Stimulated activated CD4-positive, alpha-beta T cell treated with anti-CD3 and anti-CD28 coated beads, TNF-alpha, amount 100 ng/mL, for 48 hours (primary cell): ENCODE results near the gene MUC4.

Source experiments
- DNase-seq, 3 donors: peaks; one replicate each; pipeline ENCODE4 v3.0.0-alpha.2; 2020; ENCODE audit warnings: low read depth in 3 of 3

Gene MUC4, protein sequence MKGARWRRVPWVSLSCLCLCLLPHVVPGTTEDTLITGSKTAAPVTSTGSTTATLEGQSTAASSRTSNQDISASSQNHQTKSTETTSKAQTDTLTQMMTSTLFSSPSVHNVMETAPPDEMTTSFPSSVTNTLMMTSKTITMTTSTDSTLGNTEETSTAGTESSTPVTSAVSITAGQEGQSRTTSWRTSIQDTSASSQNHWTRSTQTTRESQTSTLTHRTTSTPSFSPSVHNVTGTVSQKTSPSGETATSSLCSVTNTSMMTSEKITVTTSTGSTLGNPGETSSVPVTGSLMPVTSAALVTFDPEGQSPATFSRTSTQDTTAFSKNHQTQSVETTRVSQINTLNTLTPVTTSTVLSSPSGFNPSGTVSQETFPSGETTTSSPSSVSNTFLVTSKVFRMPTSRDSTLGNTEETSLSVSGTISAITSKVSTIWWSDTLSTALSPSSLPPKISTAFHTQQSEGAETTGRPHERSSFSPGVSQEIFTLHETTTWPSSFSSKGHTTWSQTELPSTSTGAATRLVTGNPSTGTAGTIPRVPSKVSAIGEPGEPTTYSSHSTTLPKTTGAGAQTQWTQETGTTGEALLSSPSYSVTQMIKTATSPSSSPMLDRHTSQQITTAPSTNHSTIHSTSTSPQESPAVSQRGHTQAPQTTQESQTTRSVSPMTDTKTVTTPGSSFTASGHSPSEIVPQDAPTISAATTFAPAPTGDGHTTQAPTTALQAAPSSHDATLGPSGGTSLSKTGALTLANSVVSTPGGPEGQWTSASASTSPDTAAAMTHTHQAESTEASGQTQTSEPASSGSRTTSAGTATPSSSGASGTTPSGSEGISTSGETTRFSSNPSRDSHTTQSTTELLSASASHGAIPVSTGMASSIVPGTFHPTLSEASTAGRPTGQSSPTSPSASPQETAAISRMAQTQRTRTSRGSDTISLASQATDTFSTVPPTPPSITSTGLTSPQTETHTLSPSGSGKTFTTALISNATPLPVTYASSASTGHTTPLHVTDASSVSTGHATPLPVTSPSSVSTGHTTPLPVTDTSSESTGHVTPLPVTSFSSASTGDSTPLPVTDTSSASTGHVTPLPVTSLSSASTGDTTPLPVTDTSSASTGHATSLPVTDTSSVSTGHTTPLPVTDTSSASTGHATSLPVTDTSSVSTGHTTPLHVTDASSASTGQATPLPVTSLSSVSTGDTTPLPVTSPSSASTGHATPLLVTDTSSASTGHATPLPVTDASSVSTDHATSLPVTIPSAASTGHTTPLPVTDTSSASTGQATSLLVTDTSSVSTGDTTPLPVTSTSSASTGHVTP (N-terminal part only)

DNA sequence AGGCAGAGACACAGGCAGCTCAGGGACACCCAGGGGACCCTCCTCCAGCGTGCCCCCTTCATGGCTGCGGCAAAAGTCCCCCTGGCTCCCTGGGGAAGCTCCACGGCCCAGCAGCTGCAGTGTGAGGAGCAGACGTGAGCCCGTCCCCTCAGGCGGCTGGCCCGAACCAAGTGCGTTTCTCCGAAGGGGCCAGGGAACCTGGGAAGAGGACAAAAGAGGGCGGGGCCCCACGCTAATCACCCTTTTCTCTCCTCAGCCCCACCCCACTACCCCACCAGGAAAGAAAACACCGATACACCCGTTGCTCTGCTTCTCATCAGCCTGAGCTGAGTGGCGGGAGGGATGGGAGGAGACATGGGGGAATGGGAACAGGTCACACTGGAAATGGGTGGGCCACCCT is at the start of gene MUC4:
Gene MUC4 (minus strand): TSS at position 174 of the 400 bp plus-strand sequence. CDS start 112 bp downstream, at position 62.
- no peak for DNase-seq

- no peak for DNase-seq
Observed at GRCh38 chr3:195860456-195860855, 48.7 kb upstream of the MUC4 start.

DNA sequence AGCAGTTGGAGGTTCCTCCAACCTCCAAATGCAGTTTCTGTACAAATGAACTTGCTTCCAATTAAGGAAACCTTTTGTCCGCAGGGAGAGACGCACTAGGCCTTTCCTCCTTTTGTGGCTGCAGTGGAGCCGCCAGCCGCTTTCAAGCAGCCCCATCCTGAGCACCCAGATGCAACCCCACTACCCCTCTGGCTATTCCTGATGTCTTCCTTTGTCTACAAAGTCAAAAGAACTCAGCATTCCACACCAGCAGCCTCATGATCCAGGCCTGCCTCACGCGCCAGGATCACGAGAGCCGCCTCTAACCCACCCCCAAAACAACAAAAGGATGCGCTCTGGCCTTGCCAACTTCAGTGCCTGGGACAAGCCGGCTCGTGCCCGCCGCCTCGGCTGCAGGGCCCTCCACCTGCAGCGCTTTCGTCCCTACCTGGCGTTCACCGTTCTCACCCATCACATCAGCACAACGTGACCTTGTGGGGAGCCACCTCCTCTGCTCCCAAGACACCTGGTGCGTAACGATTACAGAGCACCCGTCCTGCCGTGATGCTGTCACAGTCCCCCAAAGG is 48.2 kb upstream of the MUC4 start:
- DNase-seq: no peak

- DNase-seq: peak; percentile 42 to 68 (median 64)
Observed at GRCh38 chr3:195859061-195859845, 47.5 kb upstream of the MUC4 start.

GRCh38 chr3:195856410-195857084 is 44.8 kb upstream of the MUC4 start:
- DNase-seq: no peak

DNA sequence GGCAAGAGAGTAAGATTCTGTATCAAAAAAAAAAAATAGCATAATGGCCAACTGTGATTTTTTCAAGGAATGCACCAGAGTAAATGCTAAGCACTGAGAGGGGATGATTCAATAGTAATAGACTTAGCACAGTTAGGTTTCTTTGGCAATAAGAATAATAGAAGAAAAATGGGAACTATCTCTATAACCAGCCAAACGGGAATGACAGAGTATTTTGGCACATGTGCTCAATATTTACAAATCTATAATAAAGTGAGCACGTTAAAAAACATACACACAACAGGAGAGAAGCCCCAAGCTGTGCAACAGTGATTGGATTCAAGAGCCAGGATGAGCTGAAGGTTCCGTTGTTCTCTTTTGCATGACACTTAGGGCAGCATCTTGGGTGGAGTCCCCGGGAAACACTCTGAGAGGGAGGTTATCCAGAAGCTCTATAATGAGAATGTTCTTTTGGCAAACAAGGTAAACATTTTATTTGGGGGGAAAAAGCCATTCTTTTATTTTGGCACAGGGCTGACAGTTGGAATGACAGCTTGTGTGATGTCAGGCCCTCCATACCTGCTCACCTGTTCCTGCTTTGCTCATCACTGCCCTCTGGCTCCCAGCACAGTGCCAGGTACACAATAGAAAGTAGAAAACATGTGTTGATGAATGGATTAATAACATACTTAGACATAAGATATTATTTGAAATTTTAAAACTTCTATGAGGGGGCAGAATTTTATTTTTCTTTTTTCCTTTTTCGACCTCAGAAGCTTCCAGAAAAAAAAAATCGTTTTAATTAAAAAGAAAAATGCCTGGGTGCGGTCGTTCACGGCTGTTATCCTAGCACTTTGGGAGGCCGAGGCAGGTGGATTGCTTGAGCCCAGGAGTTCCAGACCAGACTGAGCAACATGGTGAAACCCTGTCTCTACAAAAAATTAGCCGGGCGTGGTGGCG is 44.0 kb upstream of the MUC4 start:
- no peak for DNase-seq

- DNase-seq: no peak
Observed at GRCh38 chr3:195854628-195855294, 43.0 kb upstream of the MUC4 start.

- DNase-seq: no peak
Observed at GRCh38 chr3:195853996-195854395, 42.3 kb upstream of the MUC4 start.

DNA sequence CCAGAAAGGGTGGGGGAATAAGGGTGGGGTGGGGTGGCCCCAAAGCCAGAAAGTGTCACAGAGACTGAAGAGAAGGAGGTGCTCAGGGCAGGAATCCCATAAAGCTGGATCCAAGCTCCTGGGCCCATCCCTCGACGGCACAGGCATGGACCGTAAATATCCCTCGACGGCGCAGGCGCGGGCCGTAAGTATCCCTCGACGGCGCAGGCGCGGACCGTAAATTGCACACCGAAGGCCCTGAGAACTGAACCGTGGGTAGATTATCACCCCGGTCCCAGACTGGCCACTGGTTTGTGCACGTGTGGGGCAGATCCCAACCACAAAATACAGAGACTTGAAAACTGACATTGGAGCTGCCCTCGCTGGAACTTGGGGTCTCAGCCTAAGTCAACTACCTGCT is 41.3 kb upstream of the MUC4 start:
- DNase-seq: no peak

DNA sequence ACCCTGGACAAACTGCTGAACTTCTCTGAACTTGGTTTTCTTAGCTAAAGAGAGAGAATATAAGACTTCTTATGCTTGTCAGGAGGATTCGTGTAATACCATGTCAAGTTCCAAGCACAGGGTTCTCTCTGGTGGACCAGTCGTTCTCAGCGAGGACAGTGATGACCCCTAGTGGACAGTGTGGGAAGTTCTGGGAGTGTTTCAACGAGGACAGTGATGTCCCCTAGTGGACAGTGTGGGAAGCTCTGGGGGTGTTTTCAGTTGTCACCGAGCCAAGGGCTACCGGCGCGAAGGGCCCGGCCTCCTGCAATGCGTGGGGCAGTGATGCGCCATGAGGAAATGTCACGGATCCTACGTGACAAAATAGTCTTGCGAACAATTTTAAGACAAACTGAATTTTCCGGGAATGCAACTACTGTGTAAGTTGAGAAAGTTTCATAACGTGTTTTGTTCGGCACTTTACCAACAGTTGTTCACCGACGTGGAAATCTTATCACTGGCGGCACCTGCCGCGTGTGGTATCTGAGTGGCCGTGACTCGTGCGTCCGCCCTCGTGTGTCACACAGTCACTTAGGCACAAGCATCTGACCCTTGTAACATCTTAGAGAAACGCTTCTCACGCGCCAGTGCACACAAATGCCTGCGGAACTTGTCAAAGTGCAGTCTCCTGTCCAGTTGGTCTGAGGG is 39.3 kb upstream of the MUC4 start:
- DNase-seq: peak; percentile 77 to 83 (median 81)

- no peak for DNase-seq
Observed at GRCh38 chr3:195849322-195850074, 37.8 kb upstream of the MUC4 start.

- no peak for DNase-seq
Observed at GRCh38 chr3:195847055-195847950, 35.6 kb upstream of the MUC4 start.

DNA sequence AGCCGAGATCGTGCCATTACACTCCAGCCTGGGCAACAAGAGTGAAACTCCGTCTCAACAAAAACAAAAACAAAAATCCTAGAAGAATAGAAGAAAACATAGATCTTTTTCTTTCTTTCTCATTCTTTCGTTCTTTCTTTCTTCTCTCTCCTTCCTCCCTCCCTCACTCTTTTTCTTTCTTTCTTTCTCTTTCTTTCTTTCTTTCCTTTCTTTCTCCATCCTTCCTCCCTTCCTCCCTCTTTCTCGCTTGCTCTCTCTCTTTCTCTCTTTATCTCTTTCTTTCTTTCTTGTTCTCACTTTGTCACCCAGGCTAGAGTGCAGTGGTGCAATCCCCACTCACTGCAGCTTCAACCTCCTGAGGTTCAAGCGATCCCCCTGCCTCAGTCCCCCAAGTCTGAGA is 33.8 kb upstream of the MUC4 start:
- no peak for DNase-seq

DNA sequence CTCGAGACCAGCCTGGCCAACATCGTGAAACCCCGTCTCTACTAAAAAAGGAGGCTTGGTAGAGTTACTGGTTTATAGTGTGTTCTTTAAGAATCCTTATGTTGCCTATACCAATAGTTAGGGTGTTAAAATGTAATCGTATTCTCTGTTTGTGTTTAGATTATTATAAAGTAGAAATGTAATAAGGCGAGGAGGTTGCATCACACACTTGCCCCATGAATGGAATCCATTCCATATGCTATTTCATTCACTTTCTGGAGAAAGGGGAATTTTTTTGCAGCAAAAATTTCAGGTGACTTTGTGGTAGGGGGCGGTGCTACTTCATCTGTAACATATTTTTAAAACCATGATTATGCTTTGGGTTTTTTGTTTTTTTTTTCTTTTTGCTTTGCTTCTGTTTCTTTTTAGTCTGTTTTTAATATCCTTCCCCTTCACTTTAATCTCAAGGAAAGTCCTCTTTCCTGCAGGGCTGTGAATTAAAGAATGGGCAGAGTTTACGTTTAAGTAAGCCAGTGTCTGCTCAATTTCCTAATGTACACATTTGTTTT is 33.0 kb upstream of the MUC4 start:
- no peak for DNase-seq

DNA sequence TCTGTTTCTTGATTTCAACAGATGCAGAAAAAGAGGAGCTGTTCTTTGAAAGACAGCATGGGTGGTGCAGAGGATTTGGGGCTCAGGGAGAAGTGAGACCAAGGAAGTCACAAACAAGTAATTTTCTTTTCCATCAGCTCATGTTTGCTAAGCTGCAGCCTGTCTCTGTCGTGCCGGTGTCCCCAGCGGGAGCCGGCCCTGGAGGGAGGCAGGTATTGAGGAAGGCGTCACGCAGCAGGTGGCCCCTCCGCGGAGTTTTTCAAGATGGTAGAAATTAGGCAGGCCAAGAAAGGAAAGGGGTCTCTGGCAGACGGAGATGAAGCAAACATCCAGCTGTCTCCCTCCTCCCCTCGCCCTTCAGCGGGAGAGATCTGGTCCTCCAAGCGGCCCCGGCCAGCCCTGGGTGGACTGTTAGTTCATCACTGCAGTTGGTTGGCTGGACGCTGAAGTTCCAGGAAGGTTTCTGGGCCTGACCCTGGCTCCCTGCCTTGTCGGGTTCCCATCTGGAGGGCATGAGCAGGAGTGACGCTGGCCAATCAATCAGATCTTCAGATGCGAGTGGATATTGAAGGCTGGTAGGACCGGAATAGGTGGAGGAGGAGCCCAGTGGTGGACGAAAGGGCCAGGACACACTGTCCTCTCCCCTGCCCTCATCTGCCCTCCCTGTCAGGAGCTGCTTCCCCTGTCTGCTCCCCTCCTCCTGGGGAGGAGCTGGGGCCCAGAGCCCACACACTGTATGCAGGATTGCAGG is 27.7 kb upstream of the MUC4 start:
- DNase-seq: no peak
